ENCODE measurements around the gene STK38.
"Not testable (repeated sequence)": the region's sequence is repeated elsewhere in the genome, so short reads cannot be mapped to it uniquely, and the experiment has no call there.

The STK38 gene

DNA sequence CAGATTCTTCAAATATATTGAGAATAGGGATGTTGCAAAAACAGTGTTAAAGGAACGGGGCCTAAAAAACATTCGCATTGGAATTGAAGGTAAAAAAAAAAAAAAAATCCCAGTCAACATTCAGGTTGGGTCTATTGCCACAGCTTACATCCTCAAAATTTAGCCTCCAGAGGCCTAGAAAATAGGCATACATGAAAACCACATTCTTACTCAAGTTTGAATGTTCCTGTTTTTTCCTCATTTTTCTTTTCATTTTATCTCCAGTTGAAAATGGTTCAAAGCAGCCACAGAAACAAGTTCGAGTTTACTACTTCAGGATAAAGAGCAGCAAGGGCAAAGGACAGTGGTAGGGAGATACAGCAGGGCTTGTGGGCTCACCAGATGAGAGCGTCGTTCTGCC is 62.5 kb downstream of the STK38 start:
- no peak for DNase-seq (ENCODE audit: low spot score)

- DNase-seq (ENCODE audit: low spot score): not testable (repeated sequence)
Observed at GRCh38 chr6:36483326-36483725, 64.0 kb downstream of the STK38 start.

DNA sequence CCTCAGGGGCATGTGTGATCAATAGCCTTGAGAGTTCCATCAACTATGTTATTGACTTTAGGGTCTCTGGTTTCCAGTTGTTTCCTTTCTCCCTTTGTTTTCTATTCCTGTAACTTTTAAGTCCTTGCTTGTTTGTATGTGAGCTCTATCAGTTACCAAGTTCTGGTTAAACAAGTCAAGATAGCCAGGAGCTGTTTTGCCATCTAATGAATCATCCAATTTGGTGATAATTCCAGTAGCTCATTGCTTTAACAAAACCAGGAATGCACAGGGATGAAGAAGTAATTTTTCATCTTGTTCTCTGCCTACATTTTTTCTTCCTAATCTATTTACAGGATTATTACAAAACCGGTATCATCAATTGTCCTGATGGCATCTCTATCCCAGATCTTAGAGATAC is 68.0 kb downstream of the STK38 start:
- no peak for DNase-seq (ENCODE audit: low spot score)

DNA sequence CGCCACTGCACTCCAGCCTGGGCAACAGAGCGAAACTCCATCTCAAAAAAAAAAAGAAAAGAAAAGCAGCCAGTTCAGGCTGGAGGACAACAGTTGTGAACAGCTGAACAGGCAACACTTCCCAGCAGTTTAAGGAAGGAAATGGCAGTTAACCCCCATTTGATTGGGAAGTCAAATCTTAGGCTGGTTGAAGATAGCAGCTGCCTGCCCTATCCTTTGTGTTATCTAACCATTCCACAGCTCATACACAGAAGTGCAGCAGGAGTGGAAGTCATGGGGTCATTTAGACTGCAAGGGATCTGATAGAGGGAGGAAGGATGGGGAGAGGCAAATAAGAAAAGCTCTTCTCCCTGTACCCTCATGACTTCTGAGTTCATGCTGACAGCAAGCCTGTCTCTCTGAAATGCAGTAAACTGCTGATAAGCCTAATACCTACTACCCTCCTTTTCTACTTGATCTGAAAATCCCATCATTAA is 69.2 kb downstream of the STK38 start:
- no peak for DNase-seq (ENCODE audit: low spot score)

DNA sequence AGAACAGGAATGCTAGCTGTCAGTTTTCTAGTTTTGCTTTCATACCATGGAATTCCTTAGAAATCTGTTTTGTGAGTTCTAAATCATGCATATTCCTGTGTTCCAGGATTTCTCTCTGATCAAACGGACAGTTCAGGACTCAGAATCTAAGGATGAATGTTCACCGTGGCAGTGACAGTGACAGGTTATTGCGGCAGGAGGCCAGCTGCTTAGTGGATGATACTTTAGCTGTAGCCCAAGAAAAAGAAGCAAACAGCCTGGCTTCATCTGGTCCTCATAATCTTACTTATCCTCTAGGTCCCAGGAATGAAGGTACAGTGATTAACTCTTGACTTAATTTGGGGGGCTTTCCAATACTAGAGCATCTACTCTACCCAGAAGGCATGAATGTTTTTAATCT is 77.3 kb downstream of the STK38 start:
- DNase-seq (ENCODE audit: low spot score): no peak

DNA sequence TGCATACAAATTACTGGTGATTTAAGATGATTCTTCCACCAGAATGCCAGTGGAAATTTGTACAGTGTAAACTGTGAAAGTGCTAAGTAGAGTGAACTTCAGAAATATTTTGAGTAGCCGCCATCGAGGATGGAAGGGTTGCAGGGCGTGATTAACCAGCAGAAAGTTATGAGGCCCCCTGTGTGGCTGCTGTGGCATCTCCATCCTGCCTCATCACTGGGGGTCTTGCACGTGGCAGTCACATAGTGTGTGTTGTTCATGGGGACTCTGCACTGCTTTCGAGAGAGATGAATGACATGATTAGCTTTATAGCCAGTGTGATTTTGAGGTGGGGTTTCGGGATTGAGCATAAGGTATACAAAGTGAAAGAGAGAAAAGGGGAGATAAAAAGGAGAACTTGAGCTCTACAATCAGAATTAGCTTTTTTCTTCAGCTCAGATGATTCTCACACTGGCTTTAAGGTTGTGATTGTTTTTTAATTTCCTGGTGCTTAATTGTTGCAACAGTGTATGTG is 78.1 kb downstream of the STK38 start:
- DNase-seq (ENCODE audit: low spot score): no peak

- no peak for DNase-seq (ENCODE audit: low spot score)
Observed at GRCh38 chr6:36467625-36468024, 79.7 kb downstream of the STK38 start.

DNA sequence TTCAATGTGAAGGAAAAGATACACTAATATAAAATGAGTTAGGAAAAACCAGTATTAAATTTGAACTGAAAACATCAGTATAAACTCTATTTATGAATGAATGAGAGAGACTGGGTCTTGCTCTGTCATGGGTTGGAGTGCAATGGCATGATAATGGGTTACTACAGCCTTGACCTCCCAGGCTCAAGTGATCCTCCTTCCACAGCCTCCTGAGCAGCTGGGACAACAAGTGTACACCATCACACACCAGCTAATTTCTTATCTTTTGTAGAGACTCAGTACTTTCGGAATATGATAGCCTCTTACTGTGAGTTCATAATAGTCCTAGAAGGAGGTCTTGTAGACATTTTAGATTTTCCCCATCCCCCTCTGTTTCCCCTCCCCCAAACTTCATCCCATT is 83.0 kb downstream of the STK38 start:
- DNase-seq (ENCODE audit: low spot score): no peak

DNA sequence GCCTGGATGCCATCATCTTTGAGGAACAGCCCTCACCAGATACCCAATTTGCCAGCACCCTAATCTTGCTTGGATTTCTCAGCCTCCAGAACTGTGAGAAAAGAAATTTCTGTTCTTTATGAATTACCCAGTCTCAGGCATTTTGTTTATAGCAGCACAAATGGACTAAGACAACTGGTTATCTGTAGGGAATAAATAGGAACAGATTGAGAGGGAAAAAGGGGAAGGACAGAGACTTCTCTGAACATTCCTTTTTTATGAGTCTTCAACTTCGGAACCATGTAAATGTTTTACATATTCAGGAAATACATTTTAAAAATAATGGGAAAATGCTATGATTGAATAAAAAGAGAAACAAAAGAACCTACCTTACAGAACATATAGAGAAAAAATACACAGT is 83.6 kb downstream of the STK38 start:
- no peak for DNase-seq (ENCODE audit: low spot score)

DNA sequence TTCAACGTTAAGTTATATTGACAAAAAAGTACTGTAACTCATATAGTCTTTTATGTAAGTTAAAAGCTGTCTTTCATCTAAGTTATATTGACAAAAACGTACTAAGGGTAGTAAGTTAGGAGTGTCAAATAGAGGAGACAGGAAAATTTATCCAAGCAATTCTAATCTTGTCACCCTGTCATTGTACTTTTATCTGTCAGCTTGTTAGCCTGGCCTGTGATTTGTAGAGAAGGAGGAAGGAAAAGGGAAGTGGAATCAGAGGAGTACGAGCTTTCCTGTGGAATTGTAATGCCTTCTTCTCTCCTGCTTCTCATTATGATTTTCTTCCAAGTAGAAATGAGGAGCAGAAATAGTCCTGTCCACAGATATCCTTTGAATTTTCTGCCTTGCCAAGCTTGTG is 85.6 kb downstream of the STK38 start:
- no peak for DNase-seq (ENCODE audit: low spot score)

DNA sequence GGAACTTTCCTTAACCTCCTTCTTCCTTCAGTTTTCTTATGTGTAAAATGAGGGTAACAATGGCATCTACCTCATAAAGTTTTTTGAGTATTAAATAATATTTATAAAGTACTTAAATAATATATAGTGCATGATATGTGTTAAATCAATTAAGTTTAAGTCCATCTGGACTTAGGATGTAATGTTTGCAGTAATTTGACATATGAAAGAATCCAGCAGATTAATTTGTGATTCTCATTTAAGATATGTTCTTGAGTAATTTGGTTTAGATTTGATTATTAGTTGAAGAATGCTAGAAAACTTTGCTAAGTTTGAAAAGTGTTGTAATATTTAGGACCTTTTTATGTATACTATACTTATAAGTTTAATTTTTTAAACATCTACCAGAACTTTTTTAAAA is 86.4 kb downstream of the STK38 start:
- no peak for DNase-seq (ENCODE audit: low spot score)

DNA sequence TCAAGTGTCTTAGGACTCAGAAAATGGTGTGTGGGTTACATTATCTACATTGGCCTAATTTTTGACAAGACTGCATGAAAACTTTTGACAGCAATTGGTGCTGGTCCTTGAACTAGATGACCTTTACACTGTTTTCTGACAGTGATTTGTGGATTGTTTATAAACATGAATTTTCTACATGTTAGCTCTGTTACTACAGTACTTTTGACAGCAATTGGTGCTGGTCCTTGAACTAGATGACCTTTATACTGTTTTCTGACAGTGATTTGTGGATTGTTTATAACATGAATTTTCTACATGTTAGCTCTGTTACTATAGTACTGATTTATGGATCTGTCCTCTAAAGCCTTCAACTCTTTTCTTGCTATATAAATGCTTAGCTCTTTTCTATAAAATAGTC is 87.8 kb downstream of the STK38 start:
- DNase-seq (ENCODE audit: low spot score): no peak

GRCh38 chr6:36455486-36456027 is 91.7 kb downstream of the STK38 start:
- DNase-seq (ENCODE audit: low spot score): no peak

GRCh38 chr6:36452897-36453296 is 94.4 kb downstream of the STK38 start:
- DNase-seq (ENCODE audit: low spot score): not testable (repeated sequence)

GRCh38 chr6:36449173-36449572 is 98.1 kb downstream of the STK38 start:
- DNase-seq (ENCODE audit: low spot score): not testable (repeated sequence)

- DNase-seq (ENCODE audit: low spot score): no peak
Observed at GRCh38 chr6:36445621-36446020, 101.7 kb downstream of the STK38 start.

GRCh38 chr6:36444470-36444869 is 102.8 kb downstream of the STK38 start:
- no peak for DNase-seq (ENCODE audit: low spot score)

Measured in kidney capillary endothelial cell (primary cell).